PC-3 (cell line): ENCODE data around the gene KDR. TPM values are rescaled to one million over a fixed set of nuclear protein-coding genes. Genes with fewer than 3 reads are reported as not detected.

ENCODE experiments used
- ATAC-seq: fragments of 200-7000 bp; cut with Tn5 transposase; 2 replicates; pipeline ENCODE4 v1.9.1; 2020; ENCODE audit warnings: mild to moderate bottlenecking, moderate library complexity
- BruUV-seq: library from RNA; stranded (reverse); fragments of 400-500 nt; replicated peaks from 2 replicates; lab custom pipeline; 2021; lab: Mats Ljungman, UMichigan
- CTCF ChIA-PET: fragments of 300-600 bp; sonication (Branson Sonifier 250); formaldehyde crosslinking; loops from one replicate; lab custom pipeline; 2022; ENCODE audit warnings: antibody characterized with exemption; lab: Charles Lee
- POLR2A ChIA-PET: fragments of 300-600 bp; sonication (Branson Sonifier 250); formaldehyde crosslinking; loops from one replicate; lab custom pipeline; 2022; ENCODE audit warnings: antibody characterized with exemption; ENCODE audit not compliant: unreplicated experiment; lab: Charles Lee
- DNase-seq: peaks from one replicate; pipeline ENCODE4 v3.0.0-alpha.2; 2015
- H2AFZ ChIP-seq: fragments of 300-600 bp; sonication (generic); 2 replicates; pipeline ENCODE4 v1.6.0; 2016; ENCODE audit warnings: antibody characterized with exemption, low read length
- H3F3A ChIP-seq: fragments of 300-600 bp; sonication (generic); one replicate; pipeline ENCODE4 v1.6.0; 2017; ENCODE audit warnings: antibody characterized with exemption, low read length, control low read depth, mild to moderate bottlenecking; ENCODE audit not compliant: unreplicated experiment
- H3K27ac ChIP-seq: fragments of 300-600 bp; sonication (generic); 2 replicates; pipeline ENCODE4 v1.5.1; 2016; ENCODE audit warnings: mild to moderate bottlenecking, low read length
- H3K27me3 ChIP-seq: fragments of 300-600 bp; sonication (generic); 2 replicates; pipeline ENCODE4 v1.6.1; 2016; ENCODE audit warnings: low read length, mixed read lengths
- H3K36me3 ChIP-seq: fragments of 300-600 bp; sonication (generic); 2 replicates; pipeline ENCODE4 v1.6.1; 2016; ENCODE audit warnings: low read depth, mixed run types, low read length, mixed read lengths
- H3K4me1 ChIP-seq: fragments of 300-600 bp; sonication (generic); 2 replicates; pipeline ENCODE4 v1.5.1; 2016; ENCODE audit warnings: low read length; ENCODE audit not compliant: insufficient read depth
- H3K4me2 ChIP-seq: fragments of 300-600 bp; sonication (generic); 2 replicates; pipeline ENCODE4 v1.6.0; 2016; ENCODE audit warnings: low read length
- H3K4me3 ChIP-seq: fragments of 300-600 bp; sonication (generic); 2 replicates; pipeline ENCODE4 v1.5.1; 2016; ENCODE audit warnings: mild to moderate bottlenecking, low read length, mixed read lengths
- H3K79me2 ChIP-seq: fragments of 300-600 bp; sonication (generic); 2 replicates; pipeline ENCODE4 v1.6.1; 2017; ENCODE audit warnings: low read length, mixed read lengths
- H3K9ac ChIP-seq: fragments of 300-600 bp; sonication (generic); 2 replicates; pipeline ENCODE4 v1.6.0; 2016; ENCODE audit warnings: mild to moderate bottlenecking, low read length
- H3K9me2 ChIP-seq: fragments of 300-600 bp; sonication (generic); replicated peaks from 2 replicates; pipeline ENCODE4 v1.6.1; 2016; ENCODE audit warnings: mixed run types, low read length, mixed read lengths
- H3K9me3 ChIP-seq: fragments of 300-600 bp; sonication (generic); 2 replicates; pipeline ENCODE4 v1.6.1; 2016; ENCODE audit warnings: low read length, mixed read lengths
- H4K20me1 ChIP-seq: fragments of 300-600 bp; sonication (generic); 2 replicates; pipeline ENCODE4 v1.6.1; 2016; ENCODE audit warnings: low read length, mixed read lengths
- EZH2 ChIP-seq: fragments of 300-600 bp; sonication (generic); IDR thresholded peaks from one replicate; pipeline ENCODE4 v1.6.1; 2017; ENCODE audit warnings: antibody characterized with exemption, mild to moderate bottlenecking, low read length; ENCODE audit not compliant: unreplicated experiment
- EZH2phosphoT487 ChIP-seq: fragments of 300-600 bp; sonication (generic); IDR thresholded peaks from 2 replicates; pipeline ENCODE4 v1.6.1; 2018; ENCODE audit warnings: mild to moderate bottlenecking, antibody characterized with exemption, low read length, borderline replicate concordance
- intact Hi-C: fragments of 100-400 bp; cut with micrococcal nuclease; formaldehyde crosslinking; loops from 2 replicates; pipeline ENCODE4 v1.9.0; 2023
- total RNA-seq: library from RNA; depleted of rRNA; stranded (reverse); fragments of >200 nt; gene quantifications from 2 replicates; pipeline ENCODE4 v1.2.3, GENCODE V29; 2014
- TF ChIP-seq, protein P1 (sequence below): fragments of 300-600 bp; sonication (generic); conservative IDR thresholded peaks from 2 replicates; pipeline ENCODE4 v1.5.1; 2017; ENCODE audit warnings: antibody characterized with exemption, low read depth, mild to moderate bottlenecking, low read length

The KDR gene
- total RNA-seq, 1 experiment from 2014 or later: 0.66 TPM

GRCh38 chr4:55154933-55155332 lies 29.5 kb upstream of the KDR start:
- no peak for DNase-seq
- CTCF ChIA-PET: no interaction called here
- no peak for TF ChIP-seq EZH2
- Histone ChIP-seq H3K36me3 (no peaks in the 10 kb centered on the region), H3K79me2 (no peaks in the 10 kb centered on the region), H4K20me1 (no peaks in the 10 kb centered on the region), H3K4me1 (no peaks in the 10 kb centered on the region), H3K9me3 (no peaks in the 10 kb centered on the region), H3K27ac (no peak overlapping the region), H3K4me3 (no peak overlapping the region), H3F3A (no peaks in the 10 kb centered on the region), H2AFZ (no peak overlapping the region), H3K9me2 (no peaks in the 10 kb centered on the region), H3K9ac (no peak overlapping the region), H3K4me2 (no peak overlapping the region), H3K27me3 (no peaks in the 10 kb centered on the region)
- no peak for ATAC-seq
- no TSS peak for BruUV-seq
- intact Hi-C loops: no loop called here
- POLR2A ChIA-PET: no interaction called here

DNA sequence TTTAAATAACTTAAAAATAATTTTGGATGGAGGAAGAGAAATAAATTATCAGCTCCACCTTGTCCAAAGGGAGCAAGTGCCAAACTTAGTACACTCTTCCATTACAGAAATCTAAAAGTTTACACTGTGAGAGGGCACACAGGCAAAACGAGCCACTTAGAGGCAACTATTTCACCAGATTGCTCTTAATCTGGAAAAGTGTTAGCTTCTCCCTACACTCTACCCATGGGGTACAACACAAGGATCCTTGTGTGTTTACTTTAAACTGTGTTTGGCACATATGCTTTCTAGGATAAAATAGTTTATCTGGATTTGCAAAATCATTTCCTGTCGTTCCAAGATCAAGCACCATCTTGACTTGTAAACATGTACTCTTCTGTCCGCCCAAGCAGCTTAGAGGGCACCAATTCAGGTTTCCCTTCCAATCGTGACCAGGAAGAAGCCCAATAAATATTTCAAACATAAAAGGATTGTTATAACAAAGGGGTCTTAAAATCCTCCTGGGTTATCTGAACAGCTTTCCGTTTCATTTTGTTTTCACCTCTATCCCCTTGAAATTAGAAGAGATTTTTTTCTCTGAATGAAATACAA lies 29.0 kb upstream of the KDR start:
- H3K36me3 ChIP-seq: no peaks in the 10 kb centered on the region
- H3K4me1 ChIP-seq: no peaks in the 10 kb centered on the region
- no peak for ATAC-seq
- ChIA-PET POLR2A (interaction anchor here (0.6 kb wide), 1 partner anchor 48 kb away, joined by 3 read pairs; no protein-coding TSS in a partner anchor), CTCF (no interaction called here)
- H3K27me3 ChIP-seq: no peaks in the 10 kb centered on the region
- BruUV-seq: no TSS peak
- no peak for DNase-seq
- no peaks in the 10 kb centered on the region for H3K9me3 ChIP-seq
- no peaks in the 10 kb centered on the region for H4K20me1 ChIP-seq
- no peak overlapping the region for H3K9ac ChIP-seq
- H3K79me2 ChIP-seq: no peaks in the 10 kb centered on the region
- no peak overlapping the region for H3K27ac ChIP-seq
- H3K4me3 ChIP-seq: no peak overlapping the region
- TF ChIP-seq EZH2phosphoT487 (no peak), EZH2 (no peak)
- TF ChIP-seq, protein P1, sequence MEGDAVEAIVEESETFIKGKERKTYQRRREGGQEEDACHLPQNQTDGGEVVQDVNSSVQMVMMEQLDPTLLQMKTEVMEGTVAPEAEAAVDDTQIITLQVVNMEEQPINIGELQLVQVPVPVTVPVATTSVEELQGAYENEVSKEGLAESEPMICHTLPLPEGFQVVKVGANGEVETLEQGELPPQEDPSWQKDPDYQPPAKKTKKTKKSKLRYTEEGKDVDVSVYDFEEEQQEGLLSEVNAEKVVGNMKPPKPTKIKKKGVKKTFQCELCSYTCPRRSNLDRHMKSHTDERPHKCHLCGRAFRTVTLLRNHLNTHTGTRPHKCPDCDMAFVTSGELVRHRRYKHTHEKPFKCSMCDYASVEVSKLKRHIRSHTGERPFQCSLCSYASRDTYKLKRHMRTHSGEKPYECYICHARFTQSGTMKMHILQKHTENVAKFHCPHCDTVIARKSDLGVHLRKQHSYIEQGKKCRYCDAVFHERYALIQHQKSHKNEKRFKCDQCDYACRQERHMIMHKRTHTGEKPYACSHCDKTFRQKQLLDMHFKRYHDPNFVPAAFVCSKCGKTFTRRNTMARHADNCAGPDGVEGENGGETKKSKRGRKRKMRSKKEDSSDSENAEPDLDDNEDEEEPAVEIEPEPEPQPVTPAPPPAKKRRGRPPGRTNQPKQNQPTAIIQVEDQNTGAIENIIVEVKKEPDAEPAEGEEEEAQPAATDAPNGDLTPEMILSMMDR: no peak
- intact Hi-C loops: no loop called here
- H2AFZ ChIP-seq: no peak overlapping the region
- H3F3A ChIP-seq: no peaks in the 10 kb centered on the region
- H3K4me2 ChIP-seq: no peak overlapping the region
- no peaks in the 10 kb centered on the region for H3K9me2 ChIP-seq

- ChIA-PET POLR2A (no interaction called here), CTCF (no interaction called here)
These were observed 18.5 kb upstream of the KDR start for GRCh38 chr4:55143858-55144257.

More at GRCh38 chr4:55143858-55144257, 18.5 kb upstream of the KDR start:
- no peaks in the 10 kb centered on the region for H3K9me3 ChIP-seq
- peaks cover 14% of the 10 kb centered on the region for H3K4me1 ChIP-seq
- peak overlapping the region; percentile 24 for H2AFZ ChIP-seq
- peak overlapping the region; percentile 49 for H3K27ac ChIP-seq
- no peaks in the 10 kb centered on the region for H3K27me3 ChIP-seq
- H3K36me3 ChIP-seq: no peaks in the 10 kb centered on the region
- peak; percentile 92 for DNase-seq
- no peaks in the 10 kb centered on the region for H3K79me2 ChIP-seq
- no peak overlapping the region; the same call in 1 of the 2 replicates for H3K9ac ChIP-seq
- H4K20me1 ChIP-seq: no peaks in the 10 kb centered on the region
- ATAC-seq: peak; percentile 98
- no peak overlapping the region for H3K4me3 ChIP-seq
- H3K9me2 ChIP-seq: no peaks in the 10 kb centered on the region
- no peaks in the 10 kb centered on the region for H3F3A ChIP-seq
- H3K4me2 ChIP-seq: peak overlapping the region; percentile 49
- intact Hi-C loops: no loop called here
- TF ChIP-seq EZH2phosphoT487: no peak
- TF ChIP-seq, protein P1: peak; percentile 57
- BruUV-seq: no TSS peak
